NCI-H1930 (cell line): ENCODE data around the gene HOXB6.

Experiments
- DNase-seq, 2 experiments: peaks; one replicate each; lab custom pipeline; 2025; lab: John Stamatoyannopoulos, UW

HOXB6 gene

GRCh38 chr17:48609759-48610281, 5.0 kb upstream of the HOXB6 start:
- no peak for DNase-seq

- no peak for DNase-seq
Observed at GRCh38 chr17:48609033-48609432, 4.2 kb upstream of the HOXB6 start.

- DNase-seq, result no peak
Observed at GRCh38 chr17:48608494-48608834, 3.7 kb upstream of the HOXB6 start.

- DNase-seq, result no peak
Observed at GRCh38 chr17:48606892-48607614, 2.3 kb upstream of the HOXB6 start.

- no peak for DNase-seq
Observed at GRCh38 chr17:48605991-48606891, 1.5 kb upstream of the HOXB6 start.

GRCh38 chr17:48605409-48605919, 678 bp upstream of the HOXB6 start:
- no peak for DNase-seq

GRCh38 chr17:48603959-48604769, 622 bp downstream of the HOXB6 start:
- DNase-seq, result no peak

GRCh38 chr17:48601539-48602425, 3.0 kb downstream of the HOXB6 start:
- no peak for DNase-seq

GRCh38 chr17:48601207-48601538, 3.6 kb downstream of the HOXB6 start:
- no peak for DNase-seq

- no peak for DNase-seq
Observed at GRCh38 chr17:48600244-48601098, 4.3 kb downstream of the HOXB6 start.

GRCh38 chr17:48599354-48599753, 5.4 kb downstream of the HOXB6 start:
- DNase-seq, result no peak

- DNase-seq, result no peak
Observed at GRCh38 chr17:48598736-48599135, 6.0 kb downstream of the HOXB6 start.

GRCh38 chr17:48597778-48598631, 6.8 kb downstream of the HOXB6 start:
- DNase-seq, result peak in 1 of 2 experiments; percentile 15

GRCh38 chr17:48597528-48597777, 7.3 kb downstream of the HOXB6 start:
- DNase-seq, result no peak

GRCh38 chr17:48596735-48597527, 7.9 kb downstream of the HOXB6 start:
- DNase-seq, result no peak

GRCh38 chr17:48596000-48596734, 8.6 kb downstream of the HOXB6 start:
- DNase-seq, result no peak

- no peak for DNase-seq
Observed at GRCh38 chr17:48595278-48595999, 9.3 kb downstream of the HOXB6 start.
